OCI-LY3 (cell line): ENCODE results near the gene DCAKD.

Experiments used
- EZH2phosphoT487 ChIP-seq: fragments of 200-600 bp; shearing (Covaris generic); IDR thresholded peaks from 2 replicates; pipeline ENCODE4 v1.6.1; 2018; ENCODE audit warnings: antibody characterized with exemption, mixed run types, low read depth
- TF ChIP-seq, protein P1 (sequence below): fragments of 200-600, 300-600 bp; sonication (generic); IDR thresholded peaks from 2 replicates; pipeline ENCODE4 v1.5.1; 2014; ENCODE audit warnings: antibody characterized with exemption, low read length, low read depth

DNA sequence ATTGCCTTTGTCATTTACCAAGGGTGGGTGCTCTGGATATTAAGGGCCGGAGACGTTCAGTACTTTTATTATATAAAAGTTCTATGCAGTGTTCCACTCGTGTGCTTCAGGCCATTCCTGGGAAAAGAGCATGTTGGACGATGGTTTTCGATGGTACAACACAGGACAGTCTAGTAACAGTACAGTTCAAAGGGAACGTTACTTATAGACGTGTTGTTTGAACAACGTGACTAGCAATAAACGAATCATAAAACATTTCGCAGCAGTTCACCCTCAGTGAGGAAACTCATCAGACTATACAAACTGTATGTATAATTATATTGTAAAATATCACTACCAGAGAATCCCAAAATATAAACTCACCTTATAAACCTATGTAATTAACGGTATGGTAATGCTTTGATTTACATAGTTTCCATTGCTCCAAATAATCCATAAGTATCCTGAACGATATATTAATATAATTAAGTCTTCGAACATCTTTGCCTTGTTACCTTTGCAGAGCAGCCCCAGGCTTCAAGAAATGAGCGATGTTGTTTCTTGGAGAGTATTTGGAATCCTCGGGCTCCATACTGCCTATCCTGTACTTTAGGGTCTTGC is 10.3 kb upstream of the DCAKD start:
- TF ChIP-seq, protein P1, sequence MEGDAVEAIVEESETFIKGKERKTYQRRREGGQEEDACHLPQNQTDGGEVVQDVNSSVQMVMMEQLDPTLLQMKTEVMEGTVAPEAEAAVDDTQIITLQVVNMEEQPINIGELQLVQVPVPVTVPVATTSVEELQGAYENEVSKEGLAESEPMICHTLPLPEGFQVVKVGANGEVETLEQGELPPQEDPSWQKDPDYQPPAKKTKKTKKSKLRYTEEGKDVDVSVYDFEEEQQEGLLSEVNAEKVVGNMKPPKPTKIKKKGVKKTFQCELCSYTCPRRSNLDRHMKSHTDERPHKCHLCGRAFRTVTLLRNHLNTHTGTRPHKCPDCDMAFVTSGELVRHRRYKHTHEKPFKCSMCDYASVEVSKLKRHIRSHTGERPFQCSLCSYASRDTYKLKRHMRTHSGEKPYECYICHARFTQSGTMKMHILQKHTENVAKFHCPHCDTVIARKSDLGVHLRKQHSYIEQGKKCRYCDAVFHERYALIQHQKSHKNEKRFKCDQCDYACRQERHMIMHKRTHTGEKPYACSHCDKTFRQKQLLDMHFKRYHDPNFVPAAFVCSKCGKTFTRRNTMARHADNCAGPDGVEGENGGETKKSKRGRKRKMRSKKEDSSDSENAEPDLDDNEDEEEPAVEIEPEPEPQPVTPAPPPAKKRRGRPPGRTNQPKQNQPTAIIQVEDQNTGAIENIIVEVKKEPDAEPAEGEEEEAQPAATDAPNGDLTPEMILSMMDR = no peak
- TF ChIP-seq EZH2phosphoT487 = no peak
